Adipocyte (in vitro differentiated cells): ENCODE results near the gene TMEM143.
"Not testable (repeated sequence)": the region's sequence is repeated elsewhere in the genome, so short reads cannot be mapped to it uniquely, and the experiment has no call there.

Experiments
- DNase-seq: peaks from one replicate; pipeline ENCODE4 v3.0.0-alpha.2; 2015; ENCODE audit warnings: low read depth
- H3K27me3 ChIP-seq: replicated peaks from 2 replicates; pipeline ENCODE4 v1.7.0; 2013; ENCODE audit warnings: mild to moderate bottlenecking, low read length, moderate library complexity; ENCODE audit not compliant: control insufficient read depth, insufficient read depth
- H3K36me3 ChIP-seq: 2 replicates; pipeline ENCODE4 v1.7.0; 2013; ENCODE audit warnings: low read length, mild to moderate bottlenecking, moderate library complexity; ENCODE audit not compliant: control insufficient read depth, insufficient read depth, severe bottlenecking
- H3K4me1 ChIP-seq: 2 replicates; pipeline ENCODE4 v1.7.0; 2013; ENCODE audit warnings: mild to moderate bottlenecking, low read length, moderate library complexity; ENCODE audit not compliant: control insufficient read depth, insufficient read depth
- H3K4me3 ChIP-seq: 2 replicates; pipeline ENCODE4 v1.7.0; 2013; ENCODE audit warnings: mild to moderate bottlenecking, low read length, moderate library complexity
- H3K9ac ChIP-seq: 2 replicates; pipeline ENCODE4 v1.7.0; 2013; ENCODE audit warnings: mild to moderate bottlenecking, low read length, moderate library complexity
- H3K9me3 ChIP-seq: 2 replicates; pipeline ENCODE4 v1.7.0; 2013; ENCODE audit warnings: mild to moderate bottlenecking, low read length, moderate library complexity; ENCODE audit not compliant: control insufficient read depth

Gene TMEM143

GRCh38 chr19:48318286-48318987 lies 45.3 kb downstream of the TMEM143 start:
- no peaks in the 10 kb centered on the region for H3K36me3 ChIP-seq
- peaks cover 20% of the 10 kb centered on the region for H3K4me1 ChIP-seq
- H3K27me3 ChIP-seq: no peaks in the 10 kb centered on the region
- no peaks in the 10 kb centered on the region for H3K9me3 ChIP-seq
- no peak overlapping the region for H3K4me3 ChIP-seq
- H3K9ac ChIP-seq: no peak overlapping the region
- DNase-seq: no peak

GRCh38 chr19:48317708-48317960 lies 46.1 kb downstream of the TMEM143 start:
- H3K4me1 ChIP-seq: peaks cover 17% of the 10 kb centered on the region
- not testable (repeated sequence) for H3K4me3 ChIP-seq, H3K36me3 ChIP-seq, H3K27me3 ChIP-seq, H3K9ac ChIP-seq, DNase-seq, H3K9me3 ChIP-seq

- Histone ChIP-seq H3K4me3 (no peak overlapping the region), H3K4me1 (peaks cover 7% of the 10 kb centered on the region), H3K9me3 (no peaks in the 10 kb centered on the region), H3K36me3 (no peaks in the 10 kb centered on the region), H3K27me3 (peaks cover 4% of the 10 kb centered on the region), H3K9ac (no peak overlapping the region)
- no peak for DNase-seq
Observed at GRCh38 chr19:48315712-48316111, 48.0 kb downstream of the TMEM143 start.

- H3K4me3 ChIP-seq: no peak overlapping the region
- H3K36me3 ChIP-seq: no peaks in the 10 kb centered on the region
- no peaks in the 10 kb centered on the region for H3K9me3 ChIP-seq
- H3K9ac ChIP-seq: no peak overlapping the region
- H3K27me3 ChIP-seq: peaks cover 17% of the 10 kb centered on the region
- H3K4me1 ChIP-seq: no peaks in the 10 kb centered on the region
- DNase-seq: no peak
Observed at GRCh38 chr19:48311384-48311783, 52.4 kb downstream of the TMEM143 start.

GRCh38 chr19:48310227-48310626 lies 53.5 kb downstream of the TMEM143 start:
- Histone ChIP-seq H3K4me3 (no peak overlapping the region), H3K9ac (no peak overlapping the region), H3K36me3 (no peaks in the 10 kb centered on the region), H3K4me1 (no peaks in the 10 kb centered on the region), H3K27me3 (peaks cover 20% of the 10 kb centered on the region), H3K9me3 (no peaks in the 10 kb centered on the region)
- DNase-seq: no peak

GRCh38 chr19:48309731-48310130 lies 54.0 kb downstream of the TMEM143 start:
- not testable (repeated sequence) for H3K4me1 ChIP-seq, H3K36me3 ChIP-seq, H3K9me3 ChIP-seq, H3K4me3 ChIP-seq, H3K9ac ChIP-seq, DNase-seq
- H3K27me3 ChIP-seq: peaks cover 24% of the 10 kb centered on the region

GRCh38 chr19:48308631-48309586 lies 54.8 kb downstream of the TMEM143 start:
- no peak for DNase-seq
- no peaks in the 10 kb centered on the region for H3K36me3 ChIP-seq

GRCh38 chr19:48303866-48304265 lies 59.9 kb downstream of the TMEM143 start:
- H3K9ac ChIP-seq: no peak overlapping the region
- H3K4me1 ChIP-seq: no peaks in the 10 kb centered on the region
- H3K4me3 ChIP-seq: no peak overlapping the region
- no peaks in the 10 kb centered on the region for H3K36me3 ChIP-seq
- H3K27me3 ChIP-seq: peaks cover 43% of the 10 kb centered on the region
- no peaks in the 10 kb centered on the region for H3K9me3 ChIP-seq
- DNase-seq: no peak

More at GRCh38 chr19:48308631-48309586, 54.8 kb downstream of the TMEM143 start:
- no peak overlapping the region for H3K9ac ChIP-seq
- no peaks in the 10 kb centered on the region for H3K9me3 ChIP-seq
- H3K4me1 ChIP-seq: no peaks in the 10 kb centered on the region
- peaks cover 30% of the 10 kb centered on the region for H3K27me3 ChIP-seq
- no peak overlapping the region for H3K4me3 ChIP-seq

GRCh38 chr19:48303367-48303766 lies 60.4 kb downstream of the TMEM143 start:
- H3K36me3 ChIP-seq: no peaks in the 10 kb centered on the region
- peaks cover 38% of the 10 kb centered on the region for H3K27me3 ChIP-seq
- no peak for DNase-seq
- no peaks in the 10 kb centered on the region for H3K4me1 ChIP-seq
- H3K9me3 ChIP-seq: no peaks in the 10 kb centered on the region
- no peak overlapping the region for H3K4me3 ChIP-seq
- no peak overlapping the region for H3K9ac ChIP-seq

- no peaks in the 10 kb centered on the region for H3K4me1 ChIP-seq
- H3K9ac ChIP-seq: no peak overlapping the region
- H3K4me3 ChIP-seq: no peak overlapping the region
- no peak for DNase-seq
- no peaks in the 10 kb centered on the region for H3K36me3 ChIP-seq
- peaks cover 37% of the 10 kb centered on the region for H3K27me3 ChIP-seq
- H3K9me3 ChIP-seq: no peaks in the 10 kb centered on the region
Observed at GRCh38 chr19:48302600-48302959, 61.2 kb downstream of the TMEM143 start.

GRCh38 chr19:48301886-48302599 lies 61.7 kb downstream of the TMEM143 start:
- H3K4me3 ChIP-seq: no peak overlapping the region
- H3K27me3 ChIP-seq: peaks cover 37% of the 10 kb centered on the region
- no peak overlapping the region for H3K9ac ChIP-seq
- H3K36me3 ChIP-seq: no peaks in the 10 kb centered on the region
- DNase-seq: no peak
- H3K4me1 ChIP-seq: no peaks in the 10 kb centered on the region
- H3K9me3 ChIP-seq: no peaks in the 10 kb centered on the region
